ENCODE data around the gene TM6SF1. TPM values are rescaled to one million over a fixed set of nuclear protein-coding genes. Genes with fewer than 3 reads are reported as not detected.

TM6SF1 gene
- total RNA-seq, 1 donor from 2014 or later = 25.4 TPM

DNA sequence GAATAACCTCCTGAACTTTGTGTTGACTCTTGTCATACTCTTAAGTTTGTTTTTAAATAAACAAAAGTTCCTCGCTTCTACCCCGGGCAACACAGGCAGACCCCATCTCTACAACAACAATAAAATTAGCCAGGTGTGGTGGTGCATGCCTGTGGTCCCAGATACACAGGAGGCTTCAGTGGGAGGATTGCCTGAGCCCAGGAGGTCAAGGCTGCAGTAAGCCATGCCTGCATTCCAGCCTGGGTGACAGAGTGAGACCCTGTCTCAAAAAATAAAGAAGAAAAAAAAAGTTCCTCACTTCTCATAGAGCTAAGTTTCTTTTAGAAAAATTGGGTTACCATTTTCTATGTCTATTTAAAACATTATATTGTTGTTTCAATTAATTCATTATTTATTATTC lies 70.9 kb downstream of the TM6SF1 start:
- H3K27ac ChIP-seq = no peak overlapping the region
- no peak for ATAC-seq
- no peak for DNase-seq
- intact Hi-C loops (cut with DNase I) = no loop called here
- no peaks in the 10 kb centered on the region for H3K36me3 ChIP-seq
- no peak for TF ChIP-seq CTCF (IDR thresholded peaks at IDR 0.05)
- no peaks in the 10 kb centered on the region for H3K27me3 ChIP-seq
- H3K4me3 ChIP-seq = no peak overlapping the region
- no peaks in the 10 kb centered on the region for H3K4me1 ChIP-seq
- no peaks in the 10 kb centered on the region for H3K9me3 ChIP-seq

DNA sequence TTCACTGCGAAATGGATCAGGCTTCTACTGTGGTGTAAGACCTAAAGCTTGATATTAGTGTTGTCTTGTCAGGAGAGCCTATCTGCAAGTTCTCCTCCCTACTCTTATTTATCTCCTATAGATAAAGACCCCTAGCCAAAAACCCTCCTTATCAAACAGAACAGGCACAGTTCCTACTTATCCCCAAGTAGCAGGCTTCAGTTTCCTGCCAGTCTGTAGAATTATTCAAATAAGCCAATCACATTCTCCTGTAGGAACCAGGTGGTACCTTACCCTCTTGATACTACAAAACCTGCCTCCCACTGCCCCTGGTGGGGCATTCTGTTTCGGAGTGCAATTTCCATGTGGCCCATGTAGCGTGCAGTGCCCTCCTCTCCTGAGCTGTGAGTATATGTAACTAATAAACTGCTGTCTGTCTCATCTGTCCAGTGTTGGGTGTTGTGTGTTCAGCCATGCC lies 71.5 kb downstream of the TM6SF1 start:
- Histone ChIP-seq H3K4me3 (no peak overlapping the region), H3K27me3 (no peaks in the 10 kb centered on the region), H3K4me1 (no peaks in the 10 kb centered on the region), H3K9me3 (no peaks in the 10 kb centered on the region), H3K27ac (no peak overlapping the region), H3K36me3 (no peaks in the 10 kb centered on the region)
- no peak for TF ChIP-seq CTCF (IDR thresholded peaks at IDR 0.05)
- ATAC-seq = no peak
- DNase-seq = no peak
- intact Hi-C loops (cut with DNase I) = no loop called here

- intact Hi-C loops (cut with DNase I) = no loop called here
- Histone ChIP-seq H3K27me3 (no peaks in the 10 kb centered on the region), H3K27ac (no peak overlapping the region), H3K4me3 (no peak overlapping the region), H3K9me3 (no peaks in the 10 kb centered on the region), H3K36me3 (no peaks in the 10 kb centered on the region), H3K4me1 (no peaks in the 10 kb centered on the region)
- DNase-seq (no peak), ATAC-seq (no peak)
- TF ChIP-seq CTCF (IDR thresholded peaks at IDR 0.05) = no peak
Measured at GRCh38 chr15:83185561-83185960, 78.1 kb downstream of the TM6SF1 start.

Small RNA genes within 50 kb of the gene (microRNA-seq; reads per million reads assigned to microRNA genes)
- gene MIR4515 (ENCODE audit: borderline microRNAs expressed) = not detected

Other genes with a start within 250 kb of the TM6SF1 start
- 16.4 TPM for gene HOMER2, start 154.9 kb upstream of the TM6SF1 start, total RNA-seq
- gene RAMAC, start 121.4 kb upstream of the TM6SF1 start, total RNA-seq = 15.4 TPM
- gene C15orf40, start 96.0 kb upstream of the TM6SF1 start, total RNA-seq = 23.0 TPM
- gene BTBD1, start 40.4 kb upstream of the TM6SF1 start, total RNA-seq = 44.6 TPM
- gene HDGFL3, start 100.2 kb downstream of the TM6SF1 start, total RNA-seq = 40.3 TPM
- gene BNC1, start 177.0 kb downstream of the TM6SF1 start, total RNA-seq = 3.1 TPM